ENCODE measurements around the gene IMMP2L.

- TF ChIP-seq CTCF (IDR thresholded peaks at IDR 0.05; ENCODE audit: extremely low read depth in 1 of 2, insufficient read depth in 1 of 2, low read depth in 1 of 2, low read length in 2 of 2) (no peak), MAX (IDR thresholded peaks at IDR 0.05; ENCODE audit: insufficient read depth, insufficient read length) (no peak), FOS (IDR thresholded peaks at IDR 0.05; ENCODE audit: borderline replicate concordance, insufficient read depth, low read length) (no peak), POLR2A (IDR thresholded peaks at IDR 0.05; ENCODE audit: low read depth, low read length) (no peak)
Measured at GRCh38 chr7:110650328-110650727, 912.0 kb downstream of the IMMP2L start.
